HG02571 (cell line): ENCODE results near the gene CMTR1.

Experiments used
- ATAC-seq: cut with Tn5 transposase; IDR thresholded peaks from one replicate; pipeline ENCODE4 v1.9.1; 2021; ENCODE audit warnings: mild to moderate bottlenecking, moderate library complexity; ENCODE audit not compliant: unreplicated experiment

CMTR1 gene

GRCh38 chr6:37528541-37528940 is 95.5 kb downstream of the CMTR1 start:
- ATAC-seq, result no peak

- ATAC-seq, result no peak
These were observed 97.3 kb downstream of the CMTR1 start for GRCh38 chr6:37530297-37530696.

- no peak for ATAC-seq
These were observed 98.0 kb downstream of the CMTR1 start for GRCh38 chr6:37531026-37531425.
